HG03571 (cell line): ENCODE measurements around the gene RAB19.
"Not testable (repeated sequence)": the region's sequence is repeated elsewhere in the genome, so short reads cannot be mapped to it uniquely, and the experiment has no call there.

Experiments
- ATAC-seq: cut with Tn5 transposase; IDR thresholded peaks from one replicate; pipeline ENCODE4 v1.9.1; 2021; ENCODE audit not compliant: unreplicated experiment

The RAB19 gene

GRCh38 chr7:140453273-140453672 is 49.4 kb downstream of the RAB19 start:
- ATAC-seq = no peak

- ATAC-seq = not testable (repeated sequence)
These were observed 50.2 kb downstream of the RAB19 start for GRCh38 chr7:140453785-140454656.

GRCh38 chr7:140454657-140455015 is 50.8 kb downstream of the RAB19 start:
- ATAC-seq = no peak

GRCh38 chr7:140455743-140456142 is 51.9 kb downstream of the RAB19 start:
- ATAC-seq = no peak

GRCh38 chr7:140456551-140457051 is 52.7 kb downstream of the RAB19 start:
- no peak for ATAC-seq

GRCh38 chr7:140458201-140458600 is 54.3 kb downstream of the RAB19 start:
- ATAC-seq = no peak

- no peak for ATAC-seq
These were observed 55.1 kb downstream of the RAB19 start for GRCh38 chr7:140458916-140459315.

GRCh38 chr7:140463111-140463510 is 59.3 kb downstream of the RAB19 start:
- ATAC-seq = no peak

- ATAC-seq = no peak
These were observed 72.0 kb downstream of the RAB19 start for GRCh38 chr7:140475747-140476333.

GRCh38 chr7:140476698-140477261 is 72.9 kb downstream of the RAB19 start:
- no peak for ATAC-seq
